ENCODE data around the gene SLC25A42.

DNA sequence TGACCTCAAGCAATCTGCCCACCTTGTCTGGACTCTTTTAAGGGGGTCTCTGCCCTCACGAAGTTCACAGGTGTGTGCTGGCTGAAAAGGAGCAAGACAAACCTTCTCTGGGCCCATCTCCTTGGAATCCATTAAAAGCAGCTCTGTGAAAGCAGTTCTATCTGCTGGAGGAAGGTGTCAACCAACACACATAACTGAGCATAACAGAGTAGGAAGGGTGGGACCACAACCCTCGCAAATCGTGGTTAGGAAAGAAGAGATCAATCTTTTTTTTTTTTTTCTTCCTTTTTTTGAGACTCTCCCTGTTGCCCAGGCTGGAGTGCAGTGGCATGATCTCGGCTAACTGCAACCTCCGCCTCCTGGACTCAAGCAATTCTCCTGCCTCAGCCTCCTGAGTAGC, 31.9 kb upstream of the SLC25A42 start:
- TF ChIP-seq, protein P1, sequence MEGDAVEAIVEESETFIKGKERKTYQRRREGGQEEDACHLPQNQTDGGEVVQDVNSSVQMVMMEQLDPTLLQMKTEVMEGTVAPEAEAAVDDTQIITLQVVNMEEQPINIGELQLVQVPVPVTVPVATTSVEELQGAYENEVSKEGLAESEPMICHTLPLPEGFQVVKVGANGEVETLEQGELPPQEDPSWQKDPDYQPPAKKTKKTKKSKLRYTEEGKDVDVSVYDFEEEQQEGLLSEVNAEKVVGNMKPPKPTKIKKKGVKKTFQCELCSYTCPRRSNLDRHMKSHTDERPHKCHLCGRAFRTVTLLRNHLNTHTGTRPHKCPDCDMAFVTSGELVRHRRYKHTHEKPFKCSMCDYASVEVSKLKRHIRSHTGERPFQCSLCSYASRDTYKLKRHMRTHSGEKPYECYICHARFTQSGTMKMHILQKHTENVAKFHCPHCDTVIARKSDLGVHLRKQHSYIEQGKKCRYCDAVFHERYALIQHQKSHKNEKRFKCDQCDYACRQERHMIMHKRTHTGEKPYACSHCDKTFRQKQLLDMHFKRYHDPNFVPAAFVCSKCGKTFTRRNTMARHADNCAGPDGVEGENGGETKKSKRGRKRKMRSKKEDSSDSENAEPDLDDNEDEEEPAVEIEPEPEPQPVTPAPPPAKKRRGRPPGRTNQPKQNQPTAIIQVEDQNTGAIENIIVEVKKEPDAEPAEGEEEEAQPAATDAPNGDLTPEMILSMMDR (IDR thresholded peaks at IDR 0.05) = no peak
- no peak for TF ChIP-seq EZH2 (IDR thresholded peaks at IDR 0.05; ENCODE audit: borderline replicate concordance, insufficient read depth, low read depth, low read length, poor library complexity, severe bottlenecking)
